HepG2 (cell line): ENCODE data around the gene SELENOV. TPM values are rescaled to one million over a fixed set of nuclear protein-coding genes. Genes with fewer than 3 reads are reported as not detected.
A peak's percentile ranks its signal among the peaks of the same experiment; 100 is the strongest.

Source experiments
- KDM1A ChIP-seq: IDR thresholded peaks from 2 replicates; pipeline ENCODE4 v1.6.1; 2016; ENCODE audit warnings: missing compliant biosample characterization
- KDM4B ChIP-seq: sonication (generic); formaldehyde crosslinking; IDR thresholded peaks from 2 replicates; pipeline ENCODE4 v1.4.0; 2020; ENCODE audit warnings: missing genetic modification reagents
- KIAA2018 ChIP-seq: sonication (generic); formaldehyde crosslinking; IDR thresholded peaks from 2 replicates; pipeline ENCODE4 v1.5.0; 2020; ENCODE audit warnings: mild to moderate bottlenecking, missing genetic modification reagents, borderline replicate concordance
- MBNL3 ChIP-seq: fragments of 250-450 bp; sonication (Bioruptor Pico); conservative IDR thresholded peaks from 2 replicates; pipeline ENCODE4 v1.8.0; 2022; ENCODE audit warnings: mild to moderate bottlenecking, inconsistent platforms
- MEF2D ChIP-seq: sonication (generic); formaldehyde crosslinking; IDR thresholded peaks from 2 replicates; pipeline ENCODE4 v1.5.1; 2020; ENCODE audit warnings: mild to moderate bottlenecking, missing genetic modification reagents
- NCOA2 ChIP-seq: sonication (generic); formaldehyde crosslinking; IDR thresholded peaks from 2 replicates; pipeline ENCODE4 v1.8.0; 2022; ENCODE audit warnings: inconsistent platforms
- PRDM15 ChIP-seq: sonication (generic); formaldehyde crosslinking; IDR thresholded peaks from 2 replicates; pipeline ENCODE4 v1.4.0; 2020; ENCODE audit warnings: missing genetic modification reagents
- SAFB2 ChIP-seq: sonication (generic); formaldehyde crosslinking; IDR thresholded peaks from 2 replicates; pipeline ENCODE4 v1.5.1; 2020; ENCODE audit warnings: missing genetic modification reagents, low read depth, mild to moderate bottlenecking, borderline replicate concordance
- SMARCC2 ChIP-seq: fragments of 450-650 bp; IDR thresholded peaks from 2 replicates; pipeline ENCODE4 v1.6.1; 2017; ENCODE audit warnings: antibody characterized with exemption, mild to moderate bottlenecking
- ZBTB20 ChIP-seq: sonication (generic); formaldehyde crosslinking; IDR thresholded peaks from 2 replicates; pipeline ENCODE4 v1.8.1; 2023; ENCODE audit warnings: missing genetic modification reagents, low read depth, mild to moderate bottlenecking, borderline replicate concordance
- ZNF124 ChIP-seq: sonication (generic); formaldehyde crosslinking; IDR thresholded peaks from 2 replicates; pipeline ENCODE4 v1.4.0; 2020; ENCODE audit warnings: missing genetic modification reagents
- ZNF350 ChIP-seq: sonication (generic); formaldehyde crosslinking; IDR thresholded peaks from 2 replicates; pipeline ENCODE4 v1.4.0; 2020; ENCODE audit warnings: mild to moderate bottlenecking, low read depth, missing genetic modification reagents, borderline replicate concordance
- polyA plus RNA-seq, 8 experiments: library from polyadenylated mRNA; depleted of rRNA in 3 of 8; stranded (reverse) in 7 of 8; unstranded in 1 of 8; fragments of >200 nt; fragmentation: Illumina TruSeq in 4 of 8; extraction: Trizol in 4 of 8; gene quantifications; 2 replicates each; pipeline versions ENCODE4 v1.2.1 to v1.2.3, GENCODE V29; 2011 to 2016; ENCODE audit warnings: low read depth in 4 of 8, missing spikeins in 1 of 8, mixed read lengths in 1 of 8; ENCODE audit not compliant: insufficient read depth in 1 of 8
- total RNA-seq, 5 experiments: library from RNA; depleted of rRNA; stranded (reverse); fragments of >200 nt; fragmentation: Illumina TruSeq; extraction: Trizol; gene quantifications; 2 replicates each; pipeline ENCODE4 v1.2.3, GENCODE V29; 2016; ENCODE audit warnings: low read depth in 1 of 5
- TF ChIP-seq, protein P1 (sequence below): sonication (generic); formaldehyde crosslinking; IDR thresholded peaks from 2 replicates; pipeline ENCODE4 v1.8.0; 2022; ENCODE audit warnings: missing genetic modification reagents, low read depth, mild to moderate bottlenecking, borderline replicate concordance
- TF ChIP-seq, protein P2 (sequence below): IDR thresholded peaks from 2 replicates; pipeline ENCODE4 v1.6.1; 2012; ENCODE audit warnings: low read depth, low read length, improper control_type of control experiment

Gene SELENOV
- total and polyA plus RNA-seq, 2 of the 13 experiments (the other 11 are each of a cell fraction or from before 2014, with no cell fraction given): not detected

GRCh38 chr19:39480337-39481228 lies 34.4 kb upstream of the SELENOV start, which contains the start of gene TIMM50 (continued):
- TF ChIP-seq SMARCC2 (no peak), ZNF350 (CRISPR knock-in tag) (peak; percentile 92), KIAA2018 (CRISPR knock-in tag) (no peak), PRDM15 (no peak), SAFB2 (no peak; the same call in 1 of the 2 replicates), KDM4B (CRISPR knock-in tag) (peak; percentile 22; the same call in 1 of the 2 replicates), ZBTB20 (CRISPR knock-in tag) (0 out of 2 replicates have a peak, but pooled peaks have one; percentile 37), NCOA2 (no peak), MEF2D (CRISPR knock-in tag) (peak; percentile 42; the same call in 1 of the 2 replicates), KDM1A (CRISPR knock-in tag) (no peak), MBNL3 (CRISPR knock-in tag) (no peak), ZNF124 (no peak; the same call in 1 of the 2 replicates)
- TF ChIP-seq, protein P1, sequence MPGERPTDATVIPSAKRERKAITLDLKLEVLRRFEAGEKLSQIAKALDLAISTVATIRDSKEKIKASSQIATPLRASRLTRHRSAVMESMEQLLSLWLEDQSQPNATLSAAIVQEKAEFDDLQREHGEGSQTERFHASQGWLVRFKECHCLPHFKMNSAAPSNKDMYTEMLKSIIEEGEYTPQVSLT (CRISPR knock-in tag): no peak
- TF ChIP-seq, protein P2, sequence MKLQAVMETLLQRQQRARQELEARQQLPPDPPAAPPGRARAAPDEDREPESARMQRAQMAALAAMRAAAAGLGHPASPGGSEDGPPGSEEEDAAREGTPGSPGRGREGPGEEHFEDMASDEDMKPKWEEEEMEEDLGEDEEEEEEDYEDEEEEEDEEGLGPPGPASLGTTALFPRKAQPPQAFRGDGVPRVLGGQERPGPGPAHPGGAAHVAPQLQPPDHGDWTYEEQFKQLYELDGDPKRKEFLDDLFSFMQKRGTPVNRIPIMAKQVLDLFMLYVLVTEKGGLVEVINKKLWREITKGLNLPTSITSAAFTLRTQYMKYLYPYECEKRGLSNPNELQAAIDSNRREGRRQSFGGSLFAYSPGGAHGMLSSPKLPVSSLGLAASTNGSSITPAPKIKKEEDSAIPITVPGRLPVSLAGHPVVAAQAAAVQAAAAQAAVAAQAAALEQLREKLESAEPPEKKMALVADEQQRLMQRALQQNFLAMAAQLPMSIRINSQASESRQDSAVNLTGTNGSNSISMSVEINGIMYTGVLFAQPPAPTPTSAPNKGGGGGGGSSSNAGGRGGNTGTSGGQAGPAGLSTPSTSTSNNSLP: peak; percentile 18; the same call in 1 of the 2 replicates
